ENCODE results near the gene NUTF2.

GRCh38 chr16:67806428-67807147, 40.1 kb upstream of the NUTF2 start, which contains the start of the genes RANBP10 and TSNAXIP1:
- TF ChIP-seq CTCF (IDR thresholded peaks at IDR 0.05) (no peak), EZH2 (IDR thresholded peaks at IDR 0.05; ENCODE audit: borderline replicate concordance, insufficient read depth, low read depth, low read length, poor library complexity, severe bottlenecking) (no peak)
